Measurements from ENCODE around the gene ORC1. TPM values are rescaled to one million over a fixed set of nuclear protein-coding genes. Genes with fewer than 3 reads are reported as not detected.

Gene ORC1
- total RNA-seq, 1 experiment from 2014 or later: 25.6 TPM

GRCh38 chr1:52393174-52393573, 11.0 kb downstream of the ORC1 start (continued):
- no peak for TF ChIP-seq EZH2phosphoT487 (IDR thresholded peaks at IDR 0.05; ENCODE audit: borderline replicate concordance)

GRCh38 chr1:52386458-52386857, 17.8 kb downstream of the ORC1 start:
- H3K27me3 ChIP-seq (ENCODE audit: insufficient read depth, low read length): no peaks in the 10 kb centered on the region
- no peak overlapping the region for H3K4me3 ChIP-seq (replicated peaks in 1 of 2; ENCODE audit: low read depth in 1 of 2, low read length in 2 of 2)
- no peak overlapping the region for H3K27ac ChIP-seq (ENCODE audit: low read depth, low read length)
- H3K4me2 ChIP-seq (ENCODE audit: low read length): no peak overlapping the region
- H3K4me1 ChIP-seq (ENCODE audit: control insufficient read depth in 1 of 2, insufficient read depth in 2 of 2, low read length in 2 of 2): no peaks in the 10 kb centered on the region
- H4K20me1 ChIP-seq (ENCODE audit: insufficient read depth): peaks cover 5% of the 10 kb centered on the region; the same call in 1 of the 2 replicates
- no peak overlapping the region for H3K9ac ChIP-seq (ENCODE audit: low read length)
- POLR2A ChIA-PET: no interaction called here
- no peak for ATAC-seq
- RAD21 ChIA-PET (ENCODE audit: low non-redundant PET in 1 of 2, low total read pairs in 2 of 2, uncharacterized antibody in 2 of 2, unreplicated experiment in 2 of 2): no interaction called here
- no TSS peak for BruUV-seq (replicated peaks)
- H3K36me3 ChIP-seq (ENCODE audit: control insufficient read depth in 1 of 2, insufficient read depth in 2 of 2, low read length in 2 of 2): peaks cover 25 to 55% of the 10 kb centered on the region in 2 experiments
- H2AFZ ChIP-seq (ENCODE audit: low read depth, low read length, poor library complexity, severe bottlenecking): no peak overlapping the region
- H3K9me2 ChIP-seq (ENCODE audit: insufficient read depth): no peaks in the 10 kb centered on the region
- TF ChIP-seq SRF (IDR thresholded peaks at IDR 0.05; ENCODE audit: low read depth) (no peak), SIN3A (IDR thresholded peaks at IDR 0.05; ENCODE audit: low read depth) (no peak), JUND (IDR thresholded peaks at IDR 0.05) (no peak), CTCF (IDR thresholded peaks at IDR 0.05 in 2 of 3, conservative IDR thresholded peaks at IDR 0.05 in 1 of 3; ENCODE audit: borderline replicate concordance in 1 of 3, insufficient read depth in 1 of 3, low read depth in 2 of 3, low read length in 2 of 3) (no peak), CEBPB (IDR thresholded peaks at IDR 0.05; ENCODE audit: low read depth) (no peak), SP1 (IDR thresholded peaks at IDR 0.05; ENCODE audit: low read depth) (no peak), EGR1 (IDR thresholded peaks at IDR 0.05; ENCODE audit: low read depth) (no peak), ZNF274 (IDR thresholded peaks at IDR 0.05; ENCODE audit: low read depth, low read length) (no peak)
- CTCF ChIA-PET: no interaction called here
- DNase-seq (ENCODE audit: low read depth, low spot score): no peak
- peaks cover 4% of the 10 kb centered on the region; the same call in 1 of the 2 replicates for H3K79me2 ChIP-seq (ENCODE audit: insufficient read depth, low read length)
- no peaks in the 10 kb centered on the region for H3K9me3 ChIP-seq (ENCODE audit: control insufficient read depth in 1 of 2, insufficient read depth in 1 of 2, low read depth in 1 of 2, low read length in 2 of 2)
- intact Hi-C loops (cut with micrococcal nuclease): no loop called here

Data from HCT116 (cell line).